Hepatocyte (in vitro differentiated cells): ENCODE results near the gene TRAFD1. TPM values are rescaled to one million over a fixed set of nuclear protein-coding genes. Genes with fewer than 3 reads are reported as not detected.

Source experiments
- DNase-seq: peaks from one replicate; pipeline ENCODE4 v3.0.0-alpha.2; 2016; ENCODE audit warnings: low spot score
- H2AFZ ChIP-seq: fragments of 200-600 bp; sonication (generic); 2 replicates; pipeline ENCODE4 v1.6.0; 2016; ENCODE audit warnings: antibody characterized with exemption, mild to moderate bottlenecking
- H3K27ac ChIP-seq: fragments of 200-600 bp; sonication (generic); 2 replicates; pipeline ENCODE4 v1.5.1; 2016; ENCODE audit warnings: mild to moderate bottlenecking
- H3K27me3 ChIP-seq: fragments of 200-600 bp; sonication (generic); 2 replicates; pipeline ENCODE4 v1.6.1; 2016
- H3K36me3 ChIP-seq: fragments of 200-600 bp; sonication (generic); replicated peaks from 2 replicates; pipeline ENCODE4 v1.5.1; 2016; ENCODE audit warnings: low read depth; ENCODE audit not compliant: insufficient read depth
- H3K4me1 ChIP-seq: fragments of 200-600 bp; sonication (generic); 2 replicates; pipeline ENCODE4 v1.5.1; 2016; ENCODE audit warnings: mild to moderate bottlenecking, moderate library complexity; ENCODE audit not compliant: insufficient read depth
- H3K4me2 ChIP-seq: fragments of 200-600 bp; sonication (generic); 2 replicates; pipeline ENCODE4 v1.6.0; 2016
- H3K4me3 ChIP-seq: fragments of 200-600 bp; sonication (generic); 2 replicates; pipeline ENCODE4 v1.5.1; 2016; ENCODE audit warnings: mild to moderate bottlenecking
- H3K79me2 ChIP-seq: fragments of 200-600 bp; sonication (generic); 2 replicates; pipeline ENCODE4 v1.6.0; 2017; ENCODE audit warnings: mild to moderate bottlenecking
- H3K9me2 ChIP-seq: fragments of 200-600 bp; sonication (generic); replicated peaks from 2 replicates; pipeline ENCODE4 v1.6.0; 2017; ENCODE audit warnings: mild to moderate bottlenecking; ENCODE audit not compliant: insufficient read depth
- H3K9me3 ChIP-seq: fragments of 200-600 bp; sonication (generic); 2 replicates; pipeline ENCODE4 v1.5.1; 2016; ENCODE audit warnings: low read depth, mild to moderate bottlenecking
- H4K20me1 ChIP-seq: fragments of 200-600 bp; sonication (generic); 2 replicates; pipeline ENCODE4 v1.6.0; 2016; ENCODE audit warnings: mild to moderate bottlenecking; ENCODE audit not compliant: insufficient read depth, poor library complexity, severe bottlenecking
- CTCF ChIP-seq: fragments of 200-600 bp; sonication (generic); IDR thresholded peaks from 2 replicates; pipeline ENCODE4 v1.5.1; 2016; ENCODE audit warnings: antibody characterized with exemption, mild to moderate bottlenecking; ENCODE audit not compliant: poor library complexity
- EZH2 ChIP-seq: fragments of 200-600 bp; sonication (generic); IDR thresholded peaks from 2 replicates; pipeline ENCODE4 v1.6.1; 2016; ENCODE audit warnings: antibody characterized with exemption, mild to moderate bottlenecking, borderline replicate concordance
- EZH2phosphoT487 ChIP-seq: fragments of 200-600 bp; sonication (generic); IDR thresholded peaks from one replicate; pipeline ENCODE4 v1.6.1; 2018; ENCODE audit warnings: antibody characterized with exemption, mild to moderate bottlenecking, low read depth, moderate library complexity; ENCODE audit not compliant: unreplicated experiment, severe bottlenecking
- WGBS: methylation state at CpG from one replicate; pipeline ENCODE4 v1.1.6; 2016; ENCODE audit warnings: low lambda C conversion rate; ENCODE audit errors: missing lambda C conversion rate; 5-methylcytosine and 5-hydroxymethylcytosine counted together
- polyA plus RNA-seq: library from polyadenylated mRNA; unstranded; fragments of >200 nt; fragmentation: Nextera tagmentation; extraction: Ambion mirVana; gene quantifications from 2 replicates; pipeline ENCODE4 v1.2.1, GENCODE V29; 2016
- total RNA-seq: library from RNA; depleted of rRNA; stranded (reverse); fragments of >200 nt; gene quantifications from 2 replicates; pipeline ENCODE4 v1.2.3, GENCODE V29; 2014

Gene TRAFD1
- total and polyA plus RNA-seq, 2 experiments from 2014 or later = 37.1 to 37.3 TPM

- Histone ChIP-seq H3K9me3 (no peaks in the 10 kb centered on the region), H2AFZ (no peak overlapping the region), H4K20me1 (no peaks in the 10 kb centered on the region), H3K27ac (no peak overlapping the region), H3K27me3 (no peaks in the 10 kb centered on the region), H3K9me2 (no peaks in the 10 kb centered on the region), H3K36me3 (no peaks in the 10 kb centered on the region), H3K79me2 (no peaks in the 10 kb centered on the region), H3K4me1 (peaks cover 8% of the 10 kb centered on the region), H3K4me3 (no peak overlapping the region), H3K4me2 (no peak overlapping the region)
- DNase-seq = peak; percentile 45
- WGBS = 78% methylated on average over 3 of the region's 3 CpGs
- TF ChIP-seq EZH2phosphoT487 (no peak), EZH2 (no peak), CTCF (no peak)
These were observed 22.7 kb downstream of the TRAFD1 start for GRCh38 chr12:112148031-112148513.

GRCh38 chr12:112149596-112149995, 24.2 kb downstream of the TRAFD1 start:
- TF ChIP-seq EZH2phosphoT487 (no peak), CTCF (no peak), EZH2 (no peak)
- Histone ChIP-seq H3K79me2 (no peaks in the 10 kb centered on the region), H3K4me3 (no peak overlapping the region), H3K4me1 (peaks cover 8% of the 10 kb centered on the region), H4K20me1 (no peaks in the 10 kb centered on the region), H3K27ac (peak overlapping the region; percentile 56), H3K4me2 (no peak overlapping the region), H3K36me3 (no peaks in the 10 kb centered on the region), H3K27me3 (no peaks in the 10 kb centered on the region), H2AFZ (no peak overlapping the region), H3K9me2 (no peaks in the 10 kb centered on the region), H3K9me3 (no peaks in the 10 kb centered on the region)
- DNase-seq = peak; percentile 63
- WGBS = 62% methylated on average over 5 of the region's 5 CpGs

GRCh38 chr12:112151766-112152541, 26.6 kb downstream of the TRAFD1 start:
- 96% methylated on average over 11 of the region's 11 CpGs for WGBS
- Histone ChIP-seq H3K9me2 (no peaks in the 10 kb centered on the region), H3K27ac (no peak overlapping the region)

More at GRCh38 chr12:112151766-112152541, 26.6 kb downstream of the TRAFD1 start:
- H4K20me1 ChIP-seq = no peaks in the 10 kb centered on the region
- TF ChIP-seq EZH2 (no peak), CTCF (no peak), EZH2phosphoT487 (no peak)
- no peak overlapping the region for H2AFZ ChIP-seq
- H3K27me3 ChIP-seq = no peaks in the 10 kb centered on the region
- no peaks in the 10 kb centered on the region for H3K36me3 ChIP-seq
- no peak overlapping the region for H3K4me2 ChIP-seq
- peaks cover 8% of the 10 kb centered on the region for H3K4me1 ChIP-seq
- no peak for DNase-seq
- H3K9me3 ChIP-seq = no peaks in the 10 kb centered on the region
- H3K79me2 ChIP-seq = no peaks in the 10 kb centered on the region
- no peak overlapping the region for H3K4me3 ChIP-seq
